ENCODE data around the gene ABCC8. TPM values are rescaled to one million over a fixed set of nuclear protein-coding genes. Genes with fewer than 3 reads are reported as not detected.

Gene ABCC8
- total and polyA plus RNA-seq, 9 of the 15 experiments (the other 6 are each of a cell fraction or from before 2014, with no cell fraction given): not detected

DNA sequence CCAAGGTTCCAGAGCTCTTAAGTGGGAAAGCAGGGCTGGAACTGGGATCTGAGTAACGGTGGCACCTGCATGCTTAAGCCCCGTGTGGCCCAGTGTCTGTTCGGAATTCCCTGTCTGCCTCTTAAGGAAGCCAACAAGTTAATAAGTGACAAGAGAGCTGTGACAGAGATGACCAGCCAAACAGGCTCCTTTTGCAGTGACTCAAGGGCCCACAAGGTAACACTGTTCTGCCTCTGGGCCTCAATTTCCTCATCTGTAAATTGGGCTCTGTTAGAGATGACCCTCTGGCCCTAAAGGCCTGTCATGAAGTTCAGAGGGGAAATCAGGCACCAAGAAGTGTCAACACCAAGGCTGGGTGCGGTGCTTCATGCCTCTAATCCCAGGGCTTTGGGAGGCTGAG lies 48.9 kb upstream of the ABCC8 start:
- peaks cover 3% of the 10 kb centered on the region; the same call in 1 of the 2 replicates for H4K20me1 ChIP-seq (replicated peaks; ENCODE audit: control insufficient read depth, insufficient read depth, low read length)
- WGBS (ENCODE audit: insufficient coverage, low coverage, missing lambda C conversion rate): 0% methylated on average over 4 of the region's 4 CpGs
- CTCF ChIA-PET (ENCODE audit: low intra/inter-chr PET ratio): no interaction called here
- DNase-seq (ENCODE audit: extremely low read depth in 1 of 4, low spot score in 3 of 4) (no peak), FAIRE-seq (no peak), ATAC-seq (no peak)
- TF ChIP-seq ADNP (tag; IDR thresholded peaks at IDR 0.05) (no peak), RBM22 (IDR thresholded peaks at IDR 0.05; ENCODE audit: low read depth, low read length, poor library complexity, severe bottlenecking) (no peak), NEUROD1 (IDR thresholded peaks at IDR 0.05; ENCODE audit: borderline replicate concordance, low read depth, low read length, partially characterized antibody) (no peak), SMAD4 (CRISPR knock-in tag; conservative IDR thresholded peaks at IDR 0.05) (no peak), CREBBP (IDR thresholded peaks at IDR 0.05; ENCODE audit: low read depth, low read length) (no peak), CHCHD3 (CRISPR knock-in tag; IDR thresholded peaks at IDR 0.05) (no peak), XRCC3 (IDR thresholded peaks at IDR 0.05) (no peak), SAFB (IDR thresholded peaks at IDR 0.05; ENCODE audit: borderline replicate concordance, low read depth, low read length) (no peak), NFE2 (IDR thresholded peaks at IDR 0.05; ENCODE audit: low read depth) (no peak), ZNF347 (CRISPR knock-in tag; IDR thresholded peaks at IDR 0.05; ENCODE audit: low read depth) (no peak), FOSL1 (tag; conservative IDR thresholded peaks at IDR 0.05) (no peak), ZFP30 (CRISPR knock-in tag; IDR thresholded peaks at IDR 0.05; ENCODE audit: borderline replicate concordance) (no peak), MED1 (CRISPR knock-in tag; IDR thresholded peaks at IDR 0.05; ENCODE audit: borderline replicate concordance) (no peak), ZC3H8 (IDR thresholded peaks at IDR 0.05) (no peak), ZNF197 (CRISPR knock-in tag; IDR thresholded peaks at IDR 0.05; ENCODE audit: low read depth) (no peak), ZKSCAN8 (CRISPR knock-in tag; IDR thresholded peaks at IDR 0.05) (no peak), POLR2AphosphoS2 (IDR thresholded peaks at IDR 0.05; ENCODE audit: low read length) (no peak), MBD2 (IDR thresholded peaks at IDR 0.05; ENCODE audit: borderline replicate concordance, low read depth) (no peak)
- TF ChIP-seq, protein P1, sequence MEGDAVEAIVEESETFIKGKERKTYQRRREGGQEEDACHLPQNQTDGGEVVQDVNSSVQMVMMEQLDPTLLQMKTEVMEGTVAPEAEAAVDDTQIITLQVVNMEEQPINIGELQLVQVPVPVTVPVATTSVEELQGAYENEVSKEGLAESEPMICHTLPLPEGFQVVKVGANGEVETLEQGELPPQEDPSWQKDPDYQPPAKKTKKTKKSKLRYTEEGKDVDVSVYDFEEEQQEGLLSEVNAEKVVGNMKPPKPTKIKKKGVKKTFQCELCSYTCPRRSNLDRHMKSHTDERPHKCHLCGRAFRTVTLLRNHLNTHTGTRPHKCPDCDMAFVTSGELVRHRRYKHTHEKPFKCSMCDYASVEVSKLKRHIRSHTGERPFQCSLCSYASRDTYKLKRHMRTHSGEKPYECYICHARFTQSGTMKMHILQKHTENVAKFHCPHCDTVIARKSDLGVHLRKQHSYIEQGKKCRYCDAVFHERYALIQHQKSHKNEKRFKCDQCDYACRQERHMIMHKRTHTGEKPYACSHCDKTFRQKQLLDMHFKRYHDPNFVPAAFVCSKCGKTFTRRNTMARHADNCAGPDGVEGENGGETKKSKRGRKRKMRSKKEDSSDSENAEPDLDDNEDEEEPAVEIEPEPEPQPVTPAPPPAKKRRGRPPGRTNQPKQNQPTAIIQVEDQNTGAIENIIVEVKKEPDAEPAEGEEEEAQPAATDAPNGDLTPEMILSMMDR (IDR thresholded peaks at IDR 0.05 in 2 of 3, conservative IDR thresholded peaks at IDR 0.05 in 1 of 3; ENCODE audit: insufficient read depth in 2 of 3, low read depth in 1 of 3, low read length in 3 of 3): no peak
- TF ChIP-seq, protein P2, sequence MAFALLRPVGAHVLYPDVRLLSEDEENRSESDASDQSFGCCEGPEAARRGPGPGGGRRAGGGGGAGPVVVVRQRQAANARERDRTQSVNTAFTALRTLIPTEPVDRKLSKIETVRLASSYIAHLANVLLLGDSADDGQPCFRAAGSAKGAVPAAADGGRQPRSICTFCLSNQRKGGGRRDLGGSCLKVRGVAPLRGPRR (CRISPR knock-in tag; IDR thresholded peaks at IDR 0.05): no peak
- H3K9me1 ChIP-seq (ENCODE audit: control insufficient read depth, insufficient read depth, low read length): no peaks in the 10 kb centered on the region
- no peak overlapping the region for H3K27ac ChIP-seq (ENCODE audit: extremely low read depth, low read depth, low read length)
- H3K9me3 ChIP-seq (replicated peaks; ENCODE audit: control insufficient read depth, insufficient read depth, low read depth, low read length): no peaks in the 10 kb centered on the region
- H3K4me3 ChIP-seq: no peak overlapping the region
- H3K4me2 ChIP-seq (ENCODE audit: insufficient read depth, low read length): no peak overlapping the region
- BruUV-seq (replicated peaks): no TSS peak
- POLR2A ChIA-PET: no interaction called here
- H3K36me3 ChIP-seq (ENCODE audit: control insufficient read depth, insufficient read depth, low read length): no peaks in the 10 kb centered on the region
- no peaks in the 10 kb centered on the region for H3K79me2 ChIP-seq (ENCODE audit: control insufficient read depth, insufficient read depth, low read length)
- H2AFZ ChIP-seq (ENCODE audit: low read depth, low read length): no peak overlapping the region
- intact Hi-C loops (cut with micrococcal nuclease) (no loop called here), in situ Hi-C loops (cut with MboI) (loop anchor here (10.0 kb wide), 2 partner anchors 131 to 291 kb away; no protein-coding TSS in a partner anchor)
- H3K9ac ChIP-seq (ENCODE audit: insufficient read depth in 1 of 2, low read depth in 2 of 2, low read length in 2 of 2): no peak overlapping the region
- peaks cover 16 to 77% of the 10 kb centered on the region in 2 experiments; a peak in 4 of 5 replicates for H3K27me3 ChIP-seq (ENCODE audit: control insufficient read depth in 2 of 2, insufficient read depth in 2 of 2, low read length in 2 of 2)
- H3K4me1 ChIP-seq (replicated peaks in 1 of 2; ENCODE audit: control insufficient read depth in 2 of 2, insufficient read depth in 2 of 2, low read length in 2 of 2): no peaks in the 10 kb centered on the region; a peak in 2 of 5 replicates
